ENCODE data around the gene AK4.

DNA sequence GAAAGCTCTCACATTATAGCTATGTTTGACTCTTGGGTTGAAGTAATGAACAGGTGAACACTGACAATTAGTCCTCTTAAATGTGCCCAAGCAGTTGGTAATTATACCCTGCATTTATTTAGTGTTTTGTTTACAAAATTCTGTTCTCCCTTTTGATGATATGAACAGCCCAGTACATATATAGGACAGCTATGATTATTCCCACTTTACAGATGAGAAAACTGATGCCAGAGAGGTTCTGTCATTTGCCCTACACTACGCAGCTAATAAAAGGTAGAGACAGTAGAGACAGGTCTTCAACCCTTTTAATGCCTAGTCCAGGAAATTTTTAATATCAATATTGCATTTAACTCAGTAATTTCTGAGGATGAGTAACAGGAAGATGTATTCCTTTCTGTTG, 115.3 kb downstream of the AK4 start:
- TF ChIP-seq, protein P1, sequence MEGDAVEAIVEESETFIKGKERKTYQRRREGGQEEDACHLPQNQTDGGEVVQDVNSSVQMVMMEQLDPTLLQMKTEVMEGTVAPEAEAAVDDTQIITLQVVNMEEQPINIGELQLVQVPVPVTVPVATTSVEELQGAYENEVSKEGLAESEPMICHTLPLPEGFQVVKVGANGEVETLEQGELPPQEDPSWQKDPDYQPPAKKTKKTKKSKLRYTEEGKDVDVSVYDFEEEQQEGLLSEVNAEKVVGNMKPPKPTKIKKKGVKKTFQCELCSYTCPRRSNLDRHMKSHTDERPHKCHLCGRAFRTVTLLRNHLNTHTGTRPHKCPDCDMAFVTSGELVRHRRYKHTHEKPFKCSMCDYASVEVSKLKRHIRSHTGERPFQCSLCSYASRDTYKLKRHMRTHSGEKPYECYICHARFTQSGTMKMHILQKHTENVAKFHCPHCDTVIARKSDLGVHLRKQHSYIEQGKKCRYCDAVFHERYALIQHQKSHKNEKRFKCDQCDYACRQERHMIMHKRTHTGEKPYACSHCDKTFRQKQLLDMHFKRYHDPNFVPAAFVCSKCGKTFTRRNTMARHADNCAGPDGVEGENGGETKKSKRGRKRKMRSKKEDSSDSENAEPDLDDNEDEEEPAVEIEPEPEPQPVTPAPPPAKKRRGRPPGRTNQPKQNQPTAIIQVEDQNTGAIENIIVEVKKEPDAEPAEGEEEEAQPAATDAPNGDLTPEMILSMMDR (optimal IDR thresholded peaks at IDR 0.05 in 1 of 3, IDR thresholded peaks at IDR 0.05 in 1 of 3, conservative IDR thresholded peaks at IDR 0.05 in 1 of 3; ENCODE audit: extremely low read depth in 1 of 3, insufficient read depth in 2 of 3, low read length in 3 of 3) = no peak
- TF ChIP-seq EZH2 (IDR thresholded peaks at IDR 0.05; ENCODE audit: low read length) = no peak

Data from keratinocyte (primary cell).